IMR-90 (cell line): Measurements from ENCODE around the gene MRFAP1L1. TPM values are rescaled to one million over a fixed set of nuclear protein-coding genes. Genes with fewer than 3 reads are reported as not detected.
A peak's percentile ranks its signal among the peaks of the same experiment; 100 is the strongest.

Source experiments
- ATAC-seq: fragments of 200-7000 bp; cut with Tn5 transposase; 2 replicates; pipeline ENCODE4 v1.9.1; 2020; ENCODE audit warnings: low read depth, mild to moderate bottlenecking, moderate library complexity
- BruUV-seq: library from RNA; stranded (reverse); fragments of 400-500 nt; replicated peaks from 2 replicates; lab custom pipeline; 2021; lab: Mats Ljungman, UMichigan
- CTCF ChIA-PET: fragments of 300-600 bp; formaldehyde crosslinking; extraction: SDS; loops from one replicate; lab custom pipeline; 2021; ENCODE audit warnings: antibody characterized with exemption; lab: Yijun Ruan, JAX
- POLR2A ChIA-PET: fragments of 300-600 bp; sonication (Branson Sonifier 250); formaldehyde crosslinking; loops from one replicate; lab custom pipeline; 2022; ENCODE audit warnings: antibody characterized with exemption; ENCODE audit not compliant: unreplicated experiment; lab: Charles Lee
- DNase-seq: peaks from one replicate; pipeline ENCODE4 v3.0.0; 2013
- H2AFZ ChIP-seq: replicated peaks from 2 replicates; pipeline ENCODE3; 2013; ENCODE audit warnings: low read length, mild to moderate bottlenecking; ENCODE audit not compliant: poor library complexity
- H2AK5ac ChIP-seq: 2 replicates; pipeline ENCODE4 v1.6.1; 2013; ENCODE audit warnings: low read depth, low read length, inconsistent platforms
- H2AK9ac ChIP-seq: replicated peaks from 2 replicates; pipeline ENCODE3; 2013; ENCODE audit warnings: mild to moderate bottlenecking, low read depth, low read length, moderate library complexity; ENCODE audit not compliant: poor library complexity
- H2BK120ac ChIP-seq: 2 replicates; pipeline ENCODE4 v1.6.1; 2013; ENCODE audit warnings: low read depth, low read length, inconsistent platforms
- H2BK15ac ChIP-seq: 3 replicates; pipeline ENCODE4 v1.6.1; 2013; ENCODE audit warnings: low read depth, low read length, inconsistent platforms
- H2BK20ac ChIP-seq: 2 replicates; pipeline ENCODE4 v1.6.1; 2013; ENCODE audit warnings: low read depth, mild to moderate bottlenecking, inconsistent platforms, low read length, moderate library complexity
- H2BK5ac ChIP-seq: 2 replicates; pipeline ENCODE4 v1.6.1; 2013; ENCODE audit warnings: mild to moderate bottlenecking, low read depth, low read length, inconsistent platforms; ENCODE audit not compliant: poor library complexity, severe bottlenecking
- H3K14ac ChIP-seq: replicated peaks from 2 replicates; pipeline ENCODE4 v1.6.1; 2013; ENCODE audit warnings: low read depth, low read length, inconsistent platforms
- H3K18ac ChIP-seq: 2 replicates; pipeline ENCODE4 v1.6.1; 2013; ENCODE audit warnings: low read depth, low read length, control low read depth
- H3K23ac ChIP-seq: 2 replicates; pipeline ENCODE4 v1.6.1; 2013; ENCODE audit warnings: low read depth, low read length, inconsistent platforms
- H3K27ac ChIP-seq: 2 replicates; pipeline ENCODE4 v1.5.1; 2013; ENCODE audit warnings: mild to moderate bottlenecking, control low read depth, low read length; ENCODE audit not compliant: insufficient read depth
- H3K27me3 ChIP-seq: 2 replicates; pipeline ENCODE4 v1.6.1; 2013; ENCODE audit warnings: low read length; ENCODE audit not compliant: control insufficient read depth, insufficient read depth
- H3K36me3 ChIP-seq: 2 replicates; pipeline ENCODE4 v1.6.1; 2013; ENCODE audit warnings: low read length, mixed read lengths; ENCODE audit not compliant: control insufficient read depth, insufficient read depth
- H3K4ac ChIP-seq: 2 replicates; pipeline ENCODE4 v1.6.1; 2013; ENCODE audit warnings: low read depth, low read length, inconsistent platforms
- H3K4me1 ChIP-seq: 2 replicates; pipeline ENCODE4 v1.6.1; 2013; ENCODE audit warnings: low read length, mixed read lengths; ENCODE audit not compliant: control insufficient read depth, insufficient read depth
- H3K4me2 ChIP-seq: 2 replicates; pipeline ENCODE4 v1.6.1; 2013; ENCODE audit warnings: low read depth, mild to moderate bottlenecking, control low read depth, low read length, moderate library complexity
- H3K4me3 ChIP-seq: 2 replicates; pipeline ENCODE4 v1.5.1; 2013; ENCODE audit warnings: low read depth, mild to moderate bottlenecking, control low read depth, low read length, moderate library complexity; ENCODE audit not compliant: insufficient read depth
- H3K56ac ChIP-seq: 2 replicates; pipeline ENCODE4 v1.6.1; 2013; ENCODE audit warnings: low read length, inconsistent platforms; ENCODE audit not compliant: insufficient read depth; ENCODE audit errors: extremely low read depth
- H3K79me1 ChIP-seq, 2 experiments: 2 replicates each; pipeline ENCODE4 v1.6.1; 2013; ENCODE audit warnings: low read length in 2 of 2, inconsistent platforms in 1 of 2, low read depth in 1 of 2
- H3K9ac ChIP-seq: 2 replicates; pipeline ENCODE4 v1.6.1; 2013; ENCODE audit warnings: low read depth, low read length, control low read depth
- H3K9me1 ChIP-seq: 2 replicates; pipeline ENCODE4 v1.6.1; 2013; ENCODE audit warnings: low read length, inconsistent platforms; ENCODE audit not compliant: insufficient read depth
- H3K9me3 ChIP-seq: 2 replicates; pipeline ENCODE4 v1.6.1; 2013; ENCODE audit warnings: low read length; ENCODE audit not compliant: control insufficient read depth, insufficient read depth
- H4K20me1 ChIP-seq: 2 replicates; pipeline ENCODE4 v1.6.1; 2013; ENCODE audit warnings: low read length, inconsistent platforms; ENCODE audit not compliant: insufficient read depth
- H4K5ac ChIP-seq: 2 replicates; pipeline ENCODE4 v1.6.1; 2013; ENCODE audit warnings: mild to moderate bottlenecking, low read depth, low read length, control low read depth
- H4K8ac ChIP-seq, 2 experiments: 2 replicates each; pipeline ENCODE4 v1.6.1; 2013; ENCODE audit warnings: low read depth in 2 of 2, low read length in 2 of 2, control low read depth in 1 of 2, inconsistent platforms in 1 of 2
- H4K91ac ChIP-seq: 2 replicates; pipeline ENCODE4 v1.6.1; 2013; ENCODE audit warnings: low read depth, low read length, inconsistent platforms; ENCODE audit not compliant: insufficient read depth
- BHLHE40 ChIP-seq: fragments of 150-350 bp; IDR thresholded peaks from 2 replicates; pipeline ENCODE4 v1.6.1; 2016; ENCODE audit warnings: mild to moderate bottlenecking, low read depth, low read length
- CEBPB ChIP-seq: IDR thresholded peaks from 2 replicates; pipeline ENCODE4 v1.6.1; 2012; ENCODE audit warnings: low read depth, low read length, improper control_type of control experiment
- CHD1 ChIP-seq: IDR thresholded peaks from 2 replicates; pipeline ENCODE4 v1.6.1; 2012; ENCODE audit warnings: low read depth, low read length, improper control_type of control experiment
- CTCF ChIP-seq: conservative IDR thresholded peaks from 2 replicates; pipeline ENCODE4 v1.5.1; 2012; ENCODE audit warnings: mild to moderate bottlenecking, low read depth, low read length, improper control_type of control experiment
- FOS ChIP-seq: fragments of 150-350 bp; IDR thresholded peaks from 2 replicates; pipeline ENCODE4 v1.6.1; 2016; ENCODE audit warnings: low read depth, low read length
- MAZ ChIP-seq: IDR thresholded peaks from 2 replicates; pipeline ENCODE4 v1.6.1; 2012; ENCODE audit warnings: low read depth, mild to moderate bottlenecking, low read length, improper control_type of control experiment, moderate library complexity, borderline replicate concordance
- NFE2L2 ChIP-seq: fragments of 150-350 bp; IDR thresholded peaks from 2 replicates; pipeline ENCODE4 v1.6.1; 2016; ENCODE audit warnings: low read depth, mild to moderate bottlenecking, low read length
- POLR2A ChIP-seq: IDR thresholded peaks from 2 replicates; pipeline ENCODE4 v1.6.1; 2012; ENCODE audit warnings: mild to moderate bottlenecking, low read depth, low read length
- RAD21 ChIP-seq: IDR thresholded peaks from 2 replicates; pipeline ENCODE4 v1.6.1; 2012; ENCODE audit warnings: low read length, improper control_type of control experiment
- RCOR1 ChIP-seq: IDR thresholded peaks from 2 replicates; pipeline ENCODE4 v1.6.1; 2012; ENCODE audit warnings: mild to moderate bottlenecking, low read length, improper control_type of control experiment; ENCODE audit not compliant: insufficient replicate concordance
- SMC3 ChIP-seq: fragments of 150-350 bp; IDR thresholded peaks from 2 replicates; pipeline ENCODE4 v1.6.1; 2016; ENCODE audit warnings: low read depth, mild to moderate bottlenecking, antibody characterized with exemption, low read length, moderate library complexity
- WGBS, 2 experiments: methylation state at CpG; one replicate each; pipeline versions ENCODE4 v1.1.5 to v1.1.7; 2013; ENCODE audit warnings: missing lambda C conversion rate in 2 of 2; ENCODE audit not compliant: insufficient read length in 1 of 2; ENCODE audit errors: extremely low coverage in 2 of 2; 5-methylcytosine and 5-hydroxymethylcytosine counted together
- dilution Hi-C: fragments of 300-500 bp; cut with HindIII; formaldehyde crosslinking; loops from one replicate; pipeline ENCODE4 v1.14.3; 2018; ENCODE audit warnings: low sequenced_read_pairs; ENCODE audit not compliant: unreplicated experiment
- in situ Hi-C: fragments of 300-500 bp; cut with MboI; formaldehyde crosslinking; loops from 3 replicates; pipeline ENCODE4 v1.14.3; 2019; ENCODE audit warnings: low sequenced_read_pairs, inconsistent platforms, mixed read lengths
- intact Hi-C: fragments of 100-400 bp; cut with micrococcal nuclease; formaldehyde crosslinking; loops from 2 replicates; pipeline ENCODE4 v1.10.0; 2022
- polyA plus RNA-seq, 3 experiments: library from polyadenylated mRNA; depleted of rRNA; stranded (reverse); fragments of >200 nt; gene quantifications; 2 replicates each; pipeline ENCODE4 v1.2.3, GENCODE V29; 2012; ENCODE audit warnings: low replicate concordance in 1 of 3
- total RNA-seq: library from RNA; depleted of rRNA; stranded (reverse); fragments of >200 nt; gene quantifications from 2 replicates; pipeline ENCODE4 v1.2.3, GENCODE V29; 2012

Gene MRFAP1L1
- total and polyA plus RNA-seq, 2 of the 4 experiments (the other 2 are of a cell fraction), result 31.7 to 47.0 TPM

- TF ChIP-seq CHD1, result no peak
- no peak for TF ChIP-seq RAD21
- TF ChIP-seq SMC3, result no peak
- no peak for TF ChIP-seq CTCF
These were observed 22.1 kb upstream of the MRFAP1L1 start (continued) for GRCh38 chr4:6731780-6732179.

- Histone ChIP-seq H3K9me3 (no peaks in the 10 kb centered on the region), H3K56ac (no peak overlapping the region), H3K4me3 (no peak overlapping the region), H2AK9ac (no peak overlapping the region), H4K91ac (peak overlapping the region; percentile 99), H3K14ac (no peak overlapping the region), H3K9me1 (peaks cover 10% of the 10 kb centered on the region), H3K27ac (no peak overlapping the region), H4K20me1 (no peaks in the 10 kb centered on the region), H4K8ac (peak overlapping the region in 1 of 2 experiments; percentile 95; a peak in 1 of 4 replicates), H3K4me1 (peaks cover 9% of the 10 kb centered on the region), H2AK5ac (peak overlapping the region; percentile 67; the same call in 1 of the 2 replicates), H3K4ac (peak overlapping the region; percentile 86), H3K79me1 (0 out of 4 replicates have a peak, but pooled peaks cover 0 to 4% of the 10 kb centered on the region in 2 experiments), H3K18ac (no peak overlapping the region; the same call in 1 of the 2 replicates), H3K36me3 (no peaks in the 10 kb centered on the region), H2BK120ac (peak overlapping the region; percentile 100), H3K23ac (no peak overlapping the region), H2BK15ac (peak overlapping the region; percentile 77; the same call in 1 of the 3 replicates), H3K9ac (no peak overlapping the region), H3K4me2 (no peak overlapping the region), H4K5ac (no peak overlapping the region), H2BK20ac (peak overlapping the region; percentile 92), H3K27me3 (no peaks in the 10 kb centered on the region), H2AFZ (no peak overlapping the region), H2BK5ac (peak overlapping the region; percentile 62)
- in situ Hi-C loops, result no loop called here
- WGBS, 2 experiments, result 100% methylated on average over 2 of the region's 8 CpGs; no CpG with 5 or more reads in 1 of the 2 experiments
- ATAC-seq (no peak), DNase-seq (no peak)
- POLR2A ChIA-PET, result no interaction called here
- intact Hi-C loops, result no loop called here
- dilution Hi-C loops, result no loop called here
- no TSS peak for BruUV-seq
- TF ChIP-seq NFE2L2 (no peak), CEBPB (no peak), CHD1 (no peak), POLR2A (no peak), MAZ (no peak), FOS (no peak), SMC3 (no peak), RAD21 (no peak), BHLHE40 (no peak), RCOR1 (no peak)
- CTCF ChIA-PET, result no interaction called here
These were observed 21.6 kb upstream of the MRFAP1L1 start for GRCh38 chr4:6731318-6731675.
